K562 (cell line): Measurements from ENCODE around the gene NUDT5. TPM values are rescaled to one million over a fixed set of nuclear protein-coding genes. Genes with fewer than 3 reads are reported as not detected.

ENCODE experiments used
- ARHGAP35 ChIP-seq: fragments of 450-650 bp; IDR thresholded peaks from 2 replicates; pipeline ENCODE4 v1.6.1; 2018; ENCODE audit not compliant: partially characterized antibody
- ASH1L ChIP-seq: fragments of 450-650 bp; IDR thresholded peaks from 2 replicates; pipeline ENCODE4 v1.6.1; 2018; ENCODE audit warnings: borderline replicate concordance, mild to moderate bottlenecking, low read depth; ENCODE audit not compliant: partially characterized antibody
- CBX1 ChIP-seq: sonication (generic); IDR thresholded peaks from 2 replicates; pipeline ENCODE4 v1.6.1; 2016; ENCODE audit warnings: antibody characterized with exemption, low read depth, mild to moderate bottlenecking
- CREBBP ChIP-seq: IDR thresholded peaks from one replicate; pipeline ENCODE4 v1.6.1; 2012; ENCODE audit warnings: low read depth, mild to moderate bottlenecking, control low read depth, inconsistent platforms, low read length
- DACH1 ChIP-seq: fragments of 450-650 bp; IDR thresholded peaks from 2 replicates; pipeline ENCODE4 v1.6.1; 2018; ENCODE audit not compliant: partially characterized antibody
- GTF2E2 ChIP-seq: fragments of 200-800 bp; sonication (Bioruptor generic); IDR thresholded peaks from 2 replicates; pipeline ENCODE4 v1.6.1; 2016; ENCODE audit warnings: missing genetic modification characterization, missing compliant biosample characterization
- HMG20A ChIP-seq: fragments of 450-650 bp; formaldehyde crosslinking; conservative IDR thresholded peaks from 2 replicates; pipeline ENCODE4 v1.4.0; 2020; ENCODE audit warnings: mild to moderate bottlenecking, mixed read lengths
- HMGN3 ChIP-seq: IDR thresholded peaks from 2 replicates; pipeline ENCODE4 v1.6.1; 2011; ENCODE audit warnings: borderline replicate concordance, low read depth, mild to moderate bottlenecking, mixed read lengths, low read length; ENCODE audit not compliant: insufficient read length; ENCODE audit errors: extremely low read depth
- KLF16 ChIP-seq: IDR thresholded peaks from 2 replicates; pipeline ENCODE4 v1.6.1; 2016; ENCODE audit warnings: antibody characterized with exemption
- NBN ChIP-seq: fragments of 450-650 bp; IDR thresholded peaks from 2 replicates; pipeline ENCODE4 v1.6.1; 2016; ENCODE audit warnings: low read depth, mild to moderate bottlenecking
- NCOA2 ChIP-seq, 2 experiments: fragments of 450-650 bp; IDR thresholded peaks; 2 replicates each; pipeline ENCODE4 v1.6.1; 2018; ENCODE audit warnings: mild to moderate bottlenecking in 2 of 2, moderate library complexity in 1 of 2; ENCODE audit not compliant: partially characterized antibody in 2 of 2
- SMARCE1 ChIP-seq: fragments of 450-650 bp; IDR thresholded peaks from 2 replicates; pipeline ENCODE4 v1.7.1; 2016; ENCODE audit warnings: mild to moderate bottlenecking
- ZBTB8A ChIP-seq: fragments of 450-650 bp; IDR thresholded peaks from 2 replicates; pipeline ENCODE4 v1.6.1; 2018; ENCODE audit warnings: mild to moderate bottlenecking, moderate library complexity; ENCODE audit not compliant: partially characterized antibody
- ZNF395 ChIP-seq: fragments of 200-800 bp; sonication (Bioruptor generic); IDR thresholded peaks from 2 replicates; pipeline ENCODE4 v1.6.1; 2017; ENCODE audit warnings: missing genetic modification characterization, missing compliant biosample characterization
- ZNF75A ChIP-seq: fragments of 450-650 bp; formaldehyde crosslinking; IDR thresholded peaks from 2 replicates; pipeline ENCODE4 v1.4.0; 2020; ENCODE audit warnings: mild to moderate bottlenecking
- polyA plus RNA-seq, 8 experiments: library from polyadenylated mRNA; depleted of rRNA in 4 of 8; stranded (reverse) in 5 of 8; unstranded in 3 of 8; fragments of >200 nt; fragmentation: Nextera tagmentation in 2 of 8; fragmentation: Illumina TruSeq in 1 of 8; extraction: Ambion mirVana in 2 of 8; extraction: Trizol in 1 of 8; gene quantifications; 2 replicates each; pipeline versions ENCODE4 v1.2.1 to v1.2.3, GENCODE V29; 2011 to 2014; ENCODE audit warnings: inconsistent platforms in 1 of 8, missing spikeins in 1 of 8
- total RNA-seq, 7 experiments: library from RNA; depleted of rRNA in 6 of 7; stranded (reverse); fragments of >200 nt in 6 of 7; fragmentation: Illumina TruSeq in 2 of 7; extraction: Trizol in 2 of 7; gene quantifications; 2 replicates each; pipeline versions ENCODE4 v1.2.1 to v1.2.3, GENCODE V29; 2011 to 2021; ENCODE audit warnings: low replicate concordance in 1 of 7
- TF ChIP-seq, protein P1 (sequence below): sonication (generic); formaldehyde crosslinking; IDR thresholded peaks from 2 replicates; pipeline ENCODE4 v1.8.0; 2022; ENCODE audit warnings: mild to moderate bottlenecking, missing genetic modification reagents, borderline replicate concordance
- TF ChIP-seq, protein P2 (sequence below): fragments of 450-650 bp; IDR thresholded peaks from 2 replicates; pipeline ENCODE4 v1.6.1; 2018; ENCODE audit warnings: mild to moderate bottlenecking, low read depth; ENCODE audit not compliant: partially characterized antibody
- TF ChIP-seq, protein P3 (sequence below): sonication (generic); formaldehyde crosslinking; IDR thresholded peaks from 2 replicates; pipeline ENCODE4 v1.8.0; 2022; ENCODE audit warnings: mild to moderate bottlenecking, missing genetic modification reagents

The NUDT5 gene
- total and polyA plus RNA-seq, 9 of the 15 experiments (the other 6 are each of a cell fraction or from before 2014, with no cell fraction given): 87.7 to 422 (median 186) TPM

DNA sequence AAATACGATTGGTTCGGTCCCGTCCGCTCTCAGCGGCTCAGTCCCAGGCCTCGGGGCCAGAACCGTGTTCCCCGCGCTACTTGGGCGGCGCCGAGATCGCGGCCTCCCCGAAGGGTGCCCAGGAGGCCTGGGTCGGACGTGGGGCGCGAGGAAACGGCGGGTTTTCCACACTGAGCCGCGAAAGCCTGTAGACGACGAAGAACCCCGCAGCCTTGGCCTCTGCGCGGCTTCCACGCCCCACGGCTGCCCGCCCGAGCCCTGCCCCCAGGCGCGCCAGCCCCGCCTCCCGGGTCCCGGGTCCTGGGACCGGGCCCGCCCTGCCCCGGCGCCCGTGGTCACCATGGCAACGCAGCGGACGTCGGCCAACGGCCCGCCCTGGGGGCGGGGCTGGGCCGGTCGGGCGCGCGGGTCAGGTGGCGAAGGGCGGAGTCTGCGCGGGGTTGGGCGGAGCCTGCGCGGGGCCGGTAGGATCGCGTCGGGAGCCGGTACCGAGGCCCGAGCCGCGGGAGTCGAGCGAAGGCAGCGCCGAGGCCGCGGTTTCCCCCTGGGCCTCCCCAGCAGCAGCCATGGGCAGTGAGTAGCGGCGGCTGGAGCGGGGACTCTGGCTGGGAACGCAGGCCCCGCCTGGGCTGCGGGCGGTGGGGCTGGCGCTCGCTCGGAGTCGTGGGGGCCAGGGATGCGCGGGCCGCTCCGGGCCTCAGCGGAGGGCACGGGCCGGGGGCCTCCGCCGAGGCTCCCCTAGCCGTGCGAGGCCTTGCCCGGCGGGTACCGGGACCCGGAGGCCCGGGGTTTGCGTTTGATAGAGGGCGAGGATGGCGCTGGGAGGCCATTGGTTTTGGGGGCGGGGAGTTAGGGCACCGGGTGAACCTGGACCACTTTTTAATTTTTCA, 66.2 kb downstream of the NUDT5 start, which contains the start of gene SEC61A2 (continued):
- TF ChIP-seq, protein P1, sequence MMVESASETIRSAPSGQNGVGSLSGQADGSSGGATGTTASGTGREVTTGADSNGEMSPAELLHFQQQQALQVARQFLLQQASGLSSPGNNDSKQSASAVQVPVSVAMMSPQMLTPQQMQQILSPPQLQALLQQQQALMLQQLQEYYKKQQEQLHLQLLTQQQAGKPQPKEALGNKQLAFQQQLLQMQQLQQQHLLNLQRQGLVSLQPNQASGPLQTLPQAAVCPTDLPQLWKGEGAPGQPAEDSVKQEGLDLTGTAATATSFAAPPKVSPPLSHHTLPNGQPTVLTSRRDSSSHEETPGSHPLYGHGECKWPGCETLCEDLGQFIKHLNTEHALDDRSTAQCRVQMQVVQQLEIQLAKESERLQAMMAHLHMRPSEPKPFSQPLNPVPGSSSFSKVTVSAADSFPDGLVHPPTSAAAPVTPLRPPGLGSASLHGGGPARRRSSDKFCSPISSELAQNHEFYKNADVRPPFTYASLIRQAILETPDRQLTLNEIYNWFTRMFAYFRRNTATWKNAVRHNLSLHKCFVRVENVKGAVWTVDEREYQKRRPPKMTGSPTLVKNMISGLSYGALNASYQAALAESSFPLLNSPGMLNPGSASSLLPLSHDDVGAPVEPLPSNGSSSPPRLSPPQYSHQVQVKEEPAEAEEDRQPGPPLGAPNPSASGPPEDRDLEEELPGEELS (CRISPR knock-in tag): no peak
- no peak for TF ChIP-seq ZNF75A
- peak; percentile 11; the same call in 1 of the 2 replicates for TF ChIP-seq NBN
- TF ChIP-seq HMG20A (CRISPR knock-in tag): no peak
- no peak for TF ChIP-seq DACH1
- 0 out of 2 replicates have a peak, but pooled peaks have one; percentile 29 for TF ChIP-seq CBX1
- no peak for TF ChIP-seq GTF2E2 (tag)
- 0 out of 2 replicates have a peak, but pooled peaks have one; percentile 28 for TF ChIP-seq ZNF395
- no peak for TF ChIP-seq KLF16
- TF ChIP-seq HMGN3: peak; percentile 78
- TF ChIP-seq, protein P2, sequence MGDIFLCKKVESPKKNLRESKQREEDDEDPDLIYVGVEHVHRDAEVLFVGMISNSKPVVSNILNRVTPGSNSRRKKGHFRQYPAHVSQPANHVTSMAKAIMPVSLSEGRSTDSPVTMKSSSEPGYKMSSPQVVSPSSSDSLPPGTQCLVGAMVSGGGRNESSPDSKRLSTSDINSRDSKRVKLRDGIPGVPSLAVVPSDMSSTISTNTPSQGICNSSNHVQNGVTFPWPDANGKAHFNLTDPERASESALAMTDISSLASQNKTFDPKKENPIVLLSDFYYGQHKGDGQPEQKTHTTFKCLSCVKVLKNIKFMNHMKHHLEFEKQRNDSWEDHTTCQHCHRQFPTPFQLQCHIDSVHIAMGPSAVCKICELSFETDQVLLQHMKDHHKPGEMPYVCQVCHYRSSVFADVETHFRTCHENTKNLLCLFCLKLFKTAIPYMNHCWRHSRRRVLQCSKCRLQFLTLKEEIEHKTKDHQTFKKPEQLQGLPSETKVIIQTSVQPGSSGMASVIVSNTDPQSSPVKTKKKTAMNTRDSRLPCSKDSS: no peak
- TF ChIP-seq ASH1L: no peak
- TF ChIP-seq ARHGAP35: no peak
- TF ChIP-seq CREBBP: no peak
- no peak for TF ChIP-seq ZBTB8A
- no peak for TF ChIP-seq NCOA2 (IDR thresholded peaks at IDR 0.05; ENCODE audit: partially characterized antibody in 2 of 2)
- TF ChIP-seq, protein P3, sequence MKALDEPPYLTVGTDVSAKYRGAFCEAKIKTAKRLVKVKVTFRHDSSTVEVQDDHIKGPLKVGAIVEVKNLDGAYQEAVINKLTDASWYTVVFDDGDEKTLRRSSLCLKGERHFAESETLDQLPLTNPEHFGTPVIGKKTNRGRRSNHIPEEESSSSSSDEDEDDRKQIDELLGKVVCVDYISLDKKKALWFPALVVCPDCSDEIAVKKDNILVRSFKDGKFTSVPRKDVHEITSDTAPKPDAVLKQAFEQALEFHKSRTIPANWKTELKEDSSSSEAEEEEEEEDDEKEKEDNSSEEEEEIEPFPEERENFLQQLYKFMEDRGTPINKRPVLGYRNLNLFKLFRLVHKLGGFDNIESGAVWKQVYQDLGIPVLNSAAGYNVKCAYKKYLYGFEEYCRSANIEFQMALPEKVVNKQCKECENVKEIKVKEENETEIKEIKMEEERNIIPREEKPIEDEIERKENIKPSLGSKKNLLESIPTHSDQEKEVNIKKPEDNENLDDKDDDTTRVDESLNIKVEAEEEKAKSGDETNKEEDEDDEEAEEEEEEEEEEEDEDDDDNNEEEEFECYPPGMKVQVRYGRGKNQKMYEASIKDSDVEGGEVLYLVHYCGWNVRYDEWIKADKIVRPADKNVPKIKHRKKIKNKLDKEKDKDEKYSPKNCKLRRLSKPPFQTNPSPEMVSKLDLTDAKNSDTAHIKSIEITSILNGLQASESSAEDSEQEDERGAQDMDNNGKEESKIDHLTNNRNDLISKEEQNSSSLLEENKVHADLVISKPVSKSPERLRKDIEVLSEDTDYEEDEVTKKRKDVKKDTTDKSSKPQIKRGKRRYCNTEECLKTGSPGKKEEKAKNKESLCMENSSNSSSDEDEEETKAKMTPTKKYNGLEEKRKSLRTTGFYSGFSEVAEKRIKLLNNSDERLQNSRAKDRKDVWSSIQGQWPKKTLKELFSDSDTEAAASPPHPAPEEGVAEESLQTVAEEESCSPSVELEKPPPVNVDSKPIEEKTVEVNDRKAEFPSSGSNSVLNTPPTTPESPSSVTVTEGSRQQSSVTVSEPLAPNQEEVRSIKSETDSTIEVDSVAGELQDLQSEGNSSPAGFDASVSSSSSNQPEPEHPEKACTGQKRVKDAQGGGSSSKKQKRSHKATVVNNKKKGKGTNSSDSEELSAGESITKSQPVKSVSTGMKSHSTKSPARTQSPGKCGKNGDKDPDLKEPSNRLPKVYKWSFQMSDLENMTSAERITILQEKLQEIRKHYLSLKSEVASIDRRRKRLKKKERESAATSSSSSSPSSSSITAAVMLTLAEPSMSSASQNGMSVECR (CRISPR knock-in tag): peak; percentile 41; the same call in 1 of the 2 replicates
- no peak for TF ChIP-seq SMARCE1
